Mammary epithelial cell (primary cell): ENCODE data around the gene HDAC5.

ENCODE experiments used
- EZH2 ChIP-seq: IDR thresholded peaks from 2 replicates; pipeline ENCODE4 v1.6.1; 2012; ENCODE audit warnings: low read length, inconsistent platforms, borderline replicate concordance
- TF ChIP-seq, protein P1 (sequence below), 2 donors: IDR thresholded peaks in 1 of 2; conservative IDR thresholded peaks in 1 of 2; 2 replicates each; pipeline ENCODE4 v1.5.1; 2011 to 2012; ENCODE audit warnings: inconsistent platforms in 2 of 2, low read length in 2 of 2, mild to moderate bottlenecking in 2 of 2, control low read depth in 1 of 2, low read depth in 1 of 2; ENCODE audit not compliant: insufficient read depth in 1 of 2; ENCODE audit errors: extremely low read depth in 1 of 2

DNA sequence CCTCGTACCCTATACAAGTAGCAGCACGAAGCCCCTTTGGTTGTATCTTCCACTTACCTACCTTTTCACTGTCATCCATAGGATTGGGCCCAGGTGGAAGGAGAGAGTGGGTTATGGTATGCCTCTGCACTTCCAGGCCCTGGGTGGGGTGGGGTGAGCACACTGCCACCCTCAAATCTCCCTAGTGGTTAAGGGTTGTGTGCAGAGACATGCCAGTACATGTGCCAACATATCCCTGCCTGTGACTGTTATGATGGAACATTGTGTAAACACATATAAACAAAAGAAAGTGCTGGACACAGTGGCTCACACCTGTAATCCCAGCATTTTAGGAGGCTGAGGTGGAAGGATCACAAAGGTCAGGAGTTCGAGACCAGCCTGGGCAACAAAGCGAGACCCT lies 29.4 kb upstream of the HDAC5 start:
- no peak for TF ChIP-seq EZH2
- TF ChIP-seq, protein P1, sequence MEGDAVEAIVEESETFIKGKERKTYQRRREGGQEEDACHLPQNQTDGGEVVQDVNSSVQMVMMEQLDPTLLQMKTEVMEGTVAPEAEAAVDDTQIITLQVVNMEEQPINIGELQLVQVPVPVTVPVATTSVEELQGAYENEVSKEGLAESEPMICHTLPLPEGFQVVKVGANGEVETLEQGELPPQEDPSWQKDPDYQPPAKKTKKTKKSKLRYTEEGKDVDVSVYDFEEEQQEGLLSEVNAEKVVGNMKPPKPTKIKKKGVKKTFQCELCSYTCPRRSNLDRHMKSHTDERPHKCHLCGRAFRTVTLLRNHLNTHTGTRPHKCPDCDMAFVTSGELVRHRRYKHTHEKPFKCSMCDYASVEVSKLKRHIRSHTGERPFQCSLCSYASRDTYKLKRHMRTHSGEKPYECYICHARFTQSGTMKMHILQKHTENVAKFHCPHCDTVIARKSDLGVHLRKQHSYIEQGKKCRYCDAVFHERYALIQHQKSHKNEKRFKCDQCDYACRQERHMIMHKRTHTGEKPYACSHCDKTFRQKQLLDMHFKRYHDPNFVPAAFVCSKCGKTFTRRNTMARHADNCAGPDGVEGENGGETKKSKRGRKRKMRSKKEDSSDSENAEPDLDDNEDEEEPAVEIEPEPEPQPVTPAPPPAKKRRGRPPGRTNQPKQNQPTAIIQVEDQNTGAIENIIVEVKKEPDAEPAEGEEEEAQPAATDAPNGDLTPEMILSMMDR (conservative IDR thresholded peaks at IDR 0.05 in 1 of 2, IDR thresholded peaks at IDR 0.05 in 1 of 2; ENCODE audit: extremely low read depth in 1 of 2, insufficient read depth in 1 of 2, low read depth in 1 of 2, low read length in 2 of 2) = no peak
